ENCODE measurements around the gene ATP1A3.
"Not testable (repeated sequence)": the region's sequence is repeated elsewhere in the genome, so short reads cannot be mapped to it uniquely, and the experiment has no call there.

Gene ATP1A3

GRCh38 chr19:41993612-41994483 lies at the start of gene ATP1A3:
Gene ATP1A3 (minus strand): TSS chr19:41994230. CDS start chr19:41994076, 154 bp downstream.
- no peaks in the 10 kb centered on the region for H3K36me3 ChIP-seq (ENCODE audit: insufficient read depth, low read length)
- H3K27me3 ChIP-seq (ENCODE audit: insufficient read depth, low read length), result no peaks in the 10 kb centered on the region
- peaks cover 49% of the 10 kb centered on the region for H3K4me1 ChIP-seq (ENCODE audit: insufficient read depth, low read length)
- H2AFZ ChIP-seq (ENCODE audit: low read depth, low read length), result peak within 1 kb of the TSS; percentile 44
- peak within 1 kb of the TSS; percentile 51 for H3K4me3 ChIP-seq (ENCODE audit: low read length)
- no peaks in the 10 kb centered on the region for H3K9me3 ChIP-seq (ENCODE audit: low read length)

GRCh38 chr19:42042455-42043170 lies 48.6 kb upstream of the ATP1A3 start:
- H3K4me3 ChIP-seq (ENCODE audit: low read length), result no peak overlapping the region
- H3K9me3 ChIP-seq (ENCODE audit: low read length), result no peaks in the 10 kb centered on the region
- no peaks in the 10 kb centered on the region for H3K27me3 ChIP-seq (ENCODE audit: insufficient read depth, low read length)
- no peaks in the 10 kb centered on the region for H3K36me3 ChIP-seq (ENCODE audit: insufficient read depth, low read length)
- H2AFZ ChIP-seq (ENCODE audit: low read depth, low read length), result no peak overlapping the region
- peaks cover 3% of the 10 kb centered on the region for H3K4me1 ChIP-seq (ENCODE audit: insufficient read depth, low read length)

GRCh38 chr19:42040491-42040890 lies 46.5 kb upstream of the ATP1A3 start:
- H3K36me3 ChIP-seq (ENCODE audit: insufficient read depth, low read length); H3K4me1 ChIP-seq (ENCODE audit: insufficient read depth, low read length); H3K9me3 ChIP-seq (ENCODE audit: low read length); H3K4me3 ChIP-seq (ENCODE audit: low read length); H2AFZ ChIP-seq (ENCODE audit: low read depth, low read length); H3K27me3 ChIP-seq (ENCODE audit: insufficient read depth, low read length): not testable (repeated sequence)

- Histone ChIP-seq H3K4me3 (ENCODE audit: low read length) (no peak overlapping the region), H3K27me3 (ENCODE audit: insufficient read depth, low read length) (no peaks in the 10 kb centered on the region), H3K36me3 (ENCODE audit: insufficient read depth, low read length) (no peaks in the 10 kb centered on the region), H3K4me1 (ENCODE audit: insufficient read depth, low read length) (peaks cover under 1% of the 10 kb centered on the region), H3K9me3 (ENCODE audit: low read length) (no peaks in the 10 kb centered on the region), H2AFZ (ENCODE audit: low read depth, low read length) (no peak overlapping the region)
These were observed 46.0 kb upstream of the ATP1A3 start for GRCh38 chr19:42040031-42040430.

- H3K4me3 ChIP-seq (ENCODE audit: low read length), result no peak overlapping the region
- H3K4me1 ChIP-seq (ENCODE audit: insufficient read depth, low read length), result no peaks in the 10 kb centered on the region
- H3K9me3 ChIP-seq (ENCODE audit: low read length), result no peaks in the 10 kb centered on the region
- no peak overlapping the region for H2AFZ ChIP-seq (ENCODE audit: low read depth, low read length)
- H3K27me3 ChIP-seq (ENCODE audit: insufficient read depth, low read length), result no peaks in the 10 kb centered on the region
- no peaks in the 10 kb centered on the region for H3K36me3 ChIP-seq (ENCODE audit: insufficient read depth, low read length)
These were observed 44.6 kb upstream of the ATP1A3 start for GRCh38 chr19:42038666-42039065.

- Histone ChIP-seq H3K4me1 (ENCODE audit: insufficient read depth, low read length) (peaks cover 2% of the 10 kb centered on the region), H3K27me3 (ENCODE audit: insufficient read depth, low read length) (no peaks in the 10 kb centered on the region), H3K4me3 (ENCODE audit: low read length) (no peak overlapping the region), H3K9me3 (ENCODE audit: low read length) (no peaks in the 10 kb centered on the region), H3K36me3 (ENCODE audit: insufficient read depth, low read length) (no peaks in the 10 kb centered on the region), H2AFZ (ENCODE audit: low read depth, low read length) (no peak overlapping the region)
These were observed 43.6 kb upstream of the ATP1A3 start for GRCh38 chr19:42037649-42038048.

GRCh38 chr19:42034640-42035391 lies 40.8 kb upstream of the ATP1A3 start:
- peaks cover 17% of the 10 kb centered on the region for H3K4me1 ChIP-seq (ENCODE audit: insufficient read depth, low read length)
- not testable (repeated sequence) for H3K9me3 ChIP-seq (ENCODE audit: low read length); H3K27me3 ChIP-seq (ENCODE audit: insufficient read depth, low read length); H3K36me3 ChIP-seq (ENCODE audit: insufficient read depth, low read length); H3K4me3 ChIP-seq (ENCODE audit: low read length); H2AFZ ChIP-seq (ENCODE audit: low read depth, low read length)

- Histone ChIP-seq H3K4me1 (ENCODE audit: insufficient read depth, low read length) (peaks cover 17% of the 10 kb centered on the region), H2AFZ (ENCODE audit: low read depth, low read length) (no peak overlapping the region), H3K9me3 (ENCODE audit: low read length) (no peaks in the 10 kb centered on the region), H3K4me3 (ENCODE audit: low read length) (no peak overlapping the region), H3K36me3 (ENCODE audit: insufficient read depth, low read length) (no peaks in the 10 kb centered on the region), H3K27me3 (ENCODE audit: insufficient read depth, low read length) (no peaks in the 10 kb centered on the region)
These were observed 39.4 kb upstream of the ATP1A3 start for GRCh38 chr19:42033413-42033812.

DNA sequence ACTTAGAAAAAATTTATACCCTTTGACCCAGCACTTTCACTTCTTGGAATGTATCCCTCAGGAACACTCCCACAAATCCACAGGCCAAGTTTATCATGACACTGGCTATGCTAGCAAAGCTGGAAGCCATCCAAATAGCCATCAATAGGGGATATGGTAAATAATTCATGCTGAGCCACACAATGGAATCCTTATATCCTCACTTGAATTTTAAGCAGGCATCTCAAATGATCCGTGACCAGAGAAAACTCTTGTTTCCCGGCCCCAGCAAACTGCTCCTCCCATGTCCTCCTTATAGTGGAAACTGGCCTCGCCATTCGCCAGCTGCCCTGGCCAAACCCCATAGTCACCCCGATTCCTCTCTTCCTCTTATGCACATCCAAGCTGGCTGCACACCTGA lies 38.4 kb upstream of the ATP1A3 start:
- Histone ChIP-seq H3K27me3 (ENCODE audit: insufficient read depth, low read length) (no peaks in the 10 kb centered on the region), H2AFZ (ENCODE audit: low read depth, low read length) (no peak overlapping the region), H3K9me3 (ENCODE audit: low read length) (no peaks in the 10 kb centered on the region), H3K36me3 (ENCODE audit: insufficient read depth, low read length) (no peaks in the 10 kb centered on the region), H3K4me1 (ENCODE audit: insufficient read depth, low read length) (peaks cover 17% of the 10 kb centered on the region), H3K4me3 (ENCODE audit: low read length) (no peak overlapping the region)

DNA sequence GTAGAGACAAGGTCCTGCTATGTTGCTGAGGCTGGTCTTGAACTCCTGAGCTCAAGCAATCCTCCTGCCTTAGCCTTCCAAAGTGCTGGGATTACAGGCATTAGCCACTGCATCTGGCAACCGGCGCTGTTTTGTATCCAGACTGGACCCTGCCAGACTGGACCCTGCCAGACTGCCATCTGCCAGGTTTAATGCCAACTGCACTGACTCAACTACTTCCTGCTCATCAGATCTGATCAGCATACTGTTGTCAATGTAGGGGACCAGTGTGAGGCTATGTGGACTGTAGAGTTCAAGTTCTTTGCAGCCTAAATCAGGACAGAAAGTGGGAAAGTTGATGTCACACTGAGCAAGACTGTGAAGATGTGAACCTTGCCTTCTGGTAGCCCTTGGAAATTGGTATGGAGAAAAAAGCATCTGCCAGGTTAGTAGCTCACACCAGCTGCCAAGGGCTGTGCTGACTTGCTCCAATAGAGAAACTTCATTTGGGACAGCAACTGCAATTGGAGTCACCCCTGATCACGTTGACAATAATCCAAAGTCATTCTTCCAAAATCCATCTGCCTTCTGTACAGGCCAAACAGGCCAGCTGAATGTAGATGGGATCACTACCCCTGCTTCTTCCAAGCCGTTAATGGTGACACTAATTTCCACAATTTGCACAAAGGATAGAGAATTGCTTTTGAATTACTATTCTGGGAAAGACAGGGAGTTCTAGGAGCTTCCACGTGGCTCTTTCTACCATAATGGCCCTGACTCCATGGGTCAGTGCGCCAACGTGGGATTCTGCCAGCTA lies 36.8 kb upstream of the ATP1A3 start:
- peaks cover 17% of the 10 kb centered on the region for H3K4me1 ChIP-seq (ENCODE audit: insufficient read depth, low read length)
- H3K36me3 ChIP-seq (ENCODE audit: insufficient read depth, low read length), result no peaks in the 10 kb centered on the region
- H2AFZ ChIP-seq (ENCODE audit: low read depth, low read length), result no peak overlapping the region
- H3K27me3 ChIP-seq (ENCODE audit: insufficient read depth, low read length), result no peaks in the 10 kb centered on the region
- H3K9me3 ChIP-seq (ENCODE audit: low read length), result no peaks in the 10 kb centered on the region
- no peak overlapping the region for H3K4me3 ChIP-seq (ENCODE audit: low read length)

GRCh38 chr19:42028304-42029216 lies 34.5 kb upstream of the ATP1A3 start:
- Histone ChIP-seq H3K4me3 (ENCODE audit: low read length) (no peak overlapping the region), H3K4me1 (ENCODE audit: insufficient read depth, low read length) (peaks cover 17% of the 10 kb centered on the region), H2AFZ (ENCODE audit: low read depth, low read length) (no peak overlapping the region), H3K27me3 (ENCODE audit: insufficient read depth, low read length) (no peaks in the 10 kb centered on the region), H3K9me3 (ENCODE audit: low read length) (no peaks in the 10 kb centered on the region), H3K36me3 (ENCODE audit: insufficient read depth, low read length) (no peaks in the 10 kb centered on the region)

DNA sequence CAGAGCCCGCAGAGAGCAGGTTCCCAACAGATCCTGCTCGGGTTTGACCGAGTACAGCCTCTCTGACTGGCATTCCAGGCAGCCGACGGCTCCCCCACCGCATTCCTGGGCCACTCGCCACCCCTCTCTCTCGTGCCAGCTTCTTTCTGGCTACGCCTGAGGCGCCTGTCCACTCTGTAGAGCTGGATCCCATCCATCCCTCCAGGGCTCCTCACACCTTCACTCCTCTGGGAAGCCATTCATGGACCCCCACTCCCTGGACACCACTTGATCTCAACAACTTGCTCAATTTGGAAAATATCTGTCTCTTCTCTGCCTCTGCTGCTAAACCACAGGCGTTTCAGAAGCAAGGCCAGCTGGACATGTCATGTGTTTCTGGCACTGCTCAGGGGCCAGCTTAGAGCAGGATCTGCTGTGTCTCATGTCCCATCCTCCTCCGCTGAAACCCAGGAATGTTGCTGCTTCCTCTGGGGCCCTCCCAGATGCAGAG lies 30.6 kb upstream of the ATP1A3 start:
- Histone ChIP-seq H3K4me3 (ENCODE audit: low read length) (no peak overlapping the region), H3K36me3 (ENCODE audit: insufficient read depth, low read length) (no peaks in the 10 kb centered on the region), H3K27me3 (ENCODE audit: insufficient read depth, low read length) (no peaks in the 10 kb centered on the region), H3K4me1 (ENCODE audit: insufficient read depth, low read length) (no peaks in the 10 kb centered on the region), H2AFZ (ENCODE audit: low read depth, low read length) (no peak overlapping the region), H3K9me3 (ENCODE audit: low read length) (no peaks in the 10 kb centered on the region)
